Renal pelvis (tissue), 4 donors: ENCODE results near the gene GPR89B. TPM values are rescaled to one million over a fixed set of nuclear protein-coding genes. Genes with fewer than 3 reads are reported as not detected.
"Not testable (repeated sequence)": the region's sequence is repeated elsewhere in the genome, so short reads cannot be mapped to it uniquely, and the experiment has no call there.

Experiments used
- DNase-seq: peaks from one replicate; pipeline ENCODE4 v3.0.0-alpha.2; 2013
- polyA plus RNA-seq, 3 donors: library from polyadenylated mRNA; unstranded; fragments of 120-200 nt; gene quantifications; one replicate each; pipeline ENCODE4 v1.2.1, GENCODE V29; 2013; ENCODE audit not compliant: insufficient read length in 3 of 3

Gene GPR89B
- polyA plus RNA-seq, 3 donors = 40.5 to 54.1 (median 45.3) TPM

GRCh38 chr1:148014289-148015200, 86.3 kb downstream of the GPR89B start:
- DNase-seq = not testable (repeated sequence)

- DNase-seq = not testable (repeated sequence)
Observed at GRCh38 chr1:148024918-148025317, 96.7 kb downstream of the GPR89B start.

- not testable (repeated sequence) for DNase-seq
Observed at GRCh38 chr1:148027004-148027403, 98.8 kb downstream of the GPR89B start.

GRCh38 chr1:148032247-148032646, 104.0 kb downstream of the GPR89B start:
- DNase-seq = not testable (repeated sequence)

DNA sequence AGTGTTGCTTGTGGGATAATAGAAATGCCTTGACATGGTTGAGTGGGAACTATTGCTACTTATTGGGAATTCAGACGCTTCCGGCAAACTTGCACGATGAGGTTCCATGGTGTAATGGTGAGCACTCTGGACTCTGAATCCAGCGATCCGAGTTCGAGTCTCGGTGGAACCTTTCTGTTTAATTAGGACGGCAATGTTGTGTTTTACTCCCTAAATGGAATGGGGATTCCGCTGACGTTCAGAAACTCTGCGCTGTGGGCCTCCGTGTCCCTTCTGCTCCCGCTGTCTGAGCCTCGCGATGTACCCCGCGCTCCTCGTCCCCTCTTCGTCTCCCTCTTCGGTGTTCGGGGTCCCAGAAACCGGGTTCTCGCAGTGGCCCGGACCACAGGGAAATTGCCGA, 104.5 kb downstream of the GPR89B start:
- not testable (repeated sequence) for DNase-seq

DNA sequence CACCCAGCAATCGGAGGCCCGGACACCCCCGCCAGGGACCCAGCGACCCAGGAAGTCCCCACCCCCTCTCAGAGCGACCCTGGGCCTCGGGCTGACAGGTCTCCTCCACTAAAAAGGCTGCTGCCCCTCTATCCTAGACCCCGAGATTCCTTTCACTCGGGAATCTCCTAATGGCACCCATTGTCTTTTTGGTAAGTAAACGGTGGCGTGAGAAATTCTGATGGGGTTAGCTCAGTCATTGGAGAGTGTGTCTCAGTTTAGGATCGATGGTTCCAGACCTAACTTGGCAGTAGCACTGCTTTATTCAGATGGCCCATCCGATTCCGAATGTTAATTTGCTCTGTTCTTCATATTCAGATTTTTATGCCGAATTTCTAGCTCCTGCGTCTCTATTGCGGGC, 104.9 kb downstream of the GPR89B start:
- not testable (repeated sequence) for DNase-seq

DNA sequence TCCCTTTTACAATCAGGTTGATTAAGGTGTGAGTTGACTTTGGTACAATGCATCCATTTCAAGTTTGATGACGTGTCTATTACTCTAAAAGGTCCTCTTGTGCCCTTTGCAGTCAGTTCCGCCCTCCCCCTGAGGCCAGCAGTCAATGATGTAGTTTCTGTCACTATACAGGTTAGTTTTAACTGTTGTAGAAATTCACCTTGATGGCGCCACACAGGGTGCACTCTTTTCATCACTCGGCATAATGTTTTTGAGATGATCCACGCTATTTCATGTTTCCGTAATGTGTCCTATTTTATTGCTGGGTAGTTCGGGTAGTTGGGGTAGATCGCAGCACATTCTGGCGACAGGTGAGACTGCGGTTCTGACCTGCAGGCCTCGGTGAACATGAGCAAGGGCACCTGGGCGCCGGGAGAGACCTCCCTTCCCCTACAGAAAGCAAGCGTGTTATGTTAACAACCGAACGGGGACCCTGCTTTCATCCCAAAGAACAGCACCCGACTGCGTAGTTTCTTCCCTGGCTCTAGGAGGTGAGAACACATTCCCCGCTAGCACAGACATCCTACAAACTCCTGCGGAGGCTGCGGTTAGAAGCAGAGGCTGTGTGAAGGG, 109.7 kb downstream of the GPR89B start:
- DNase-seq = not testable (repeated sequence)

- peak; percentile 57 for DNase-seq
Observed at GRCh38 chr1:148038462-148039333, 110.5 kb downstream of the GPR89B start.

Other genes starting within 250 kb of the GPR89B start
- gene GJA5, start 167.8 kb upstream of the GPR89B start, polyA plus RNA-seq = 10 to 100 TPM; 21.8 to 31.7 (median 22.6) TPM
- gene GJA8, start 25.6 kb upstream of the GPR89B start, polyA plus RNA-seq = under 1 TPM; 0.46 to 0.61 (median 0.53) TPM
- 10 to 100 TPM; 27.6 to 49.0 (median 39.4) TPM for gene NBPF11, start 223.9 kb downstream of the GPR89B start, polyA plus RNA-seq